GM12878 (cell line): ENCODE measurements around the gene CCDC159. TPM values are rescaled to one million over a fixed set of nuclear protein-coding genes. Genes with fewer than 3 reads are reported as not detected.

Experiments used
- ATAC-seq: fragments of 200-7000 bp; cut with Tn5 transposase; 3 replicates; pipeline ENCODE4 v1.9.1; 2020; ENCODE audit warnings: mild to moderate bottlenecking, moderate library complexity
- BruUV-seq: library from RNA; stranded (reverse); fragments of 400-500 nt; replicated peaks from 2 replicates; lab custom pipeline; 2021; lab: Mats Ljungman, UMichigan
- CTCF ChIA-PET: fragments of 300-600 bp; sonication (Branson Sonifier 250); formaldehyde crosslinking; extraction: SDS; loops from one replicate; lab custom pipeline; 2021; ENCODE audit warnings: inconsistent platforms; lab: Yijun Ruan, JAX
- POLR2A ChIA-PET: fragments of 350-600 bp; formaldehyde crosslinking; extraction: SDS; loops from one replicate; lab custom pipeline; 2021; ENCODE audit warnings: inconsistent platforms; lab: Charles Lee
- RAD21 ChIA-PET: fragments of 300-600 bp; sonication (Branson Sonifier 250); formaldehyde crosslinking; loops from one replicate; lab custom pipeline; 2023; ENCODE audit warnings: antibody characterized with exemption; ENCODE audit not compliant: unreplicated experiment; lab: Charles Lee
- SMC1A ChIA-PET: fragments of 300-600 bp; sonication (Branson Sonifier 250); formaldehyde crosslinking; loops from one replicate; lab custom pipeline; 2023; ENCODE audit not compliant: unreplicated experiment, uncharacterized antibody; lab: Charles Lee
- DNase-seq: peaks from one replicate; pipeline ENCODE4 v3.0.0-alpha.2; 2011; ENCODE audit warnings: low read depth, low spot score
- FAIRE-seq: peaks from 3 replicates; lab custom pipeline; 2011; peaks lifted over from hg19 to GRCh38; lab: Jason Lieb, UNC
- H2AFZ ChIP-seq: 2 replicates; pipeline ENCODE4 v1.6.0; 2011; ENCODE audit warnings: low read depth, low read length, control low read depth; ENCODE audit not compliant: control insufficient read depth
- H3K27ac ChIP-seq: 2 replicates; pipeline ENCODE4 v1.5.1; 2011; ENCODE audit warnings: control low read depth; ENCODE audit not compliant: control insufficient read depth, insufficient read depth
- H3K27me3 ChIP-seq, 2 experiments: replicated peaks in 1 of 2; 2 replicates each; pipeline versions ENCODE4 v1.6.0 to v1.6.1; 2011; ENCODE audit warnings: low read length in 1 of 2; ENCODE audit not compliant: control insufficient read depth in 2 of 2, insufficient read depth in 2 of 2
- H3K36me3 ChIP-seq, 2 experiments: 2 replicates each; pipeline ENCODE4 v1.5.1; 2011; ENCODE audit warnings: low read length in 1 of 2; ENCODE audit not compliant: control insufficient read depth in 2 of 2, insufficient read depth in 2 of 2
- H3K4me1 ChIP-seq: 2 replicates; pipeline ENCODE4 v1.6.1; 2011; ENCODE audit warnings: mild to moderate bottlenecking, low read length, moderate library complexity, mixed read lengths; ENCODE audit not compliant: control insufficient read depth, insufficient read depth
- H3K4me2 ChIP-seq: 2 replicates; pipeline ENCODE4 v1.6.0; 2011; ENCODE audit warnings: control low read depth; ENCODE audit not compliant: control insufficient read depth, insufficient read depth
- H3K4me3 ChIP-seq: fragments of 200-600 bp; sonication (generic); 2 replicates; pipeline ENCODE4 v1.5.1; 2016
- H3K79me2 ChIP-seq: 2 replicates; pipeline ENCODE4 v1.6.0; 2011; ENCODE audit warnings: low read length; ENCODE audit not compliant: control insufficient read depth, insufficient read depth
- H3K9ac ChIP-seq: 2 replicates; pipeline ENCODE4 v1.8.0; 2011; ENCODE audit warnings: low read length, control low read depth, mixed read lengths; ENCODE audit not compliant: control insufficient read depth, insufficient read depth
- H3K9me3 ChIP-seq: replicated peaks from 3 replicates; pipeline ENCODE4 v1.5.1; 2011; ENCODE audit warnings: mild to moderate bottlenecking, low read length; ENCODE audit not compliant: control insufficient read depth, insufficient read depth
- H4K20me1 ChIP-seq: 2 replicates; pipeline ENCODE4 v1.6.0; 2011; ENCODE audit not compliant: control insufficient read depth, insufficient read depth
- CEBPB ChIP-seq, 2 experiments: fragments of 150-350 bp in 1 of 2; IDR thresholded peaks; 2 replicates each; pipeline ENCODE4 v1.6.1; 2012 to 2014; ENCODE audit warnings: low read depth in 2 of 2, low read length in 2 of 2, borderline replicate concordance in 1 of 2, inconsistent platforms in 1 of 2
- MYC ChIP-seq: IDR thresholded peaks from 2 replicates; pipeline ENCODE4 v1.6.1; 2011; ENCODE audit warnings: mild to moderate bottlenecking, low read length, moderate library complexity, inconsistent platforms; ENCODE audit not compliant: insufficient read depth, insufficient replicate concordance, insufficient read length, severe bottlenecking
- NR2C1 ChIP-seq: fragments of 450-650 bp; IDR thresholded peaks from 2 replicates; pipeline ENCODE4 v1.6.1; 2017; ENCODE audit warnings: antibody characterized with exemption, mild to moderate bottlenecking, moderate library complexity
- TARDBP ChIP-seq: IDR thresholded peaks from 2 replicates; pipeline ENCODE4 v1.6.1; 2016; ENCODE audit warnings: borderline replicate concordance
- WGBS: methylation state at CpG from one replicate; pipeline ENCODE4 v1.1.6; 2016; ENCODE audit warnings: low lambda C conversion rate; ENCODE audit not compliant: insufficient replicate concordance, insufficient coverage; ENCODE audit errors: missing lambda C conversion rate; 5-methylcytosine and 5-hydroxymethylcytosine counted together
- in situ Hi-C: fragments of 300-500 bp; cut with MboI; formaldehyde crosslinking; loops from 9 replicates; pipeline ENCODE4 v1.14.3; 2018; ENCODE audit warnings: mixed read lengths
- intact Hi-C: fragments of 100-400 bp; cut with micrococcal nuclease; formaldehyde crosslinking; loops from one replicate; pipeline ENCODE4 v1.14.2; 2022; ENCODE audit not compliant: unreplicated experiment
- polyA plus RNA-seq, 11 experiments: library from polyadenylated mRNA; depleted of rRNA in 4 of 11; unstranded in 6 of 11; stranded (reverse) in 5 of 11; fragments of >200 nt; fragmentation: Nextera tagmentation in 4 of 11; fragmentation: Illumina TruSeq in 1 of 11; extraction: Ambion mirVana in 4 of 11; extraction: Trizol in 1 of 11; gene quantifications; 1 replicate in 1 of 11; 2 replicates in 10 of 11; pipeline versions ENCODE4 v1.2.1 to v1.2.3, GENCODE V29; 2011 to 2016; ENCODE audit warnings: inconsistent platforms in 2 of 11, missing spikeins in 2 of 11, low read depth in 1 of 11
- total RNA-seq, 4 experiments: library from RNA; depleted of rRNA in 3 of 4; stranded (reverse); fragments of >200 nt in 3 of 4; fragmentation: Illumina TruSeq in 1 of 4; extraction: Trizol in 1 of 4; gene quantifications; 2 replicates each; pipeline versions ENCODE4 v1.2.1 to v1.2.3, GENCODE V29; 2013 to 2021
- TF ChIP-seq, protein P1 (sequence below): fragments of 150-350 bp; IDR thresholded peaks from 2 replicates; pipeline ENCODE4 v1.6.1; 2014; ENCODE audit warnings: mild to moderate bottlenecking, low read depth, low read length

CCDC159 gene
- total and polyA plus RNA-seq, 10 of the 15 experiments (the other 5 are each of a cell fraction or from before 2014, with no cell fraction given) = 0.61 to 14.7 (median 10.1) TPM

DNA sequence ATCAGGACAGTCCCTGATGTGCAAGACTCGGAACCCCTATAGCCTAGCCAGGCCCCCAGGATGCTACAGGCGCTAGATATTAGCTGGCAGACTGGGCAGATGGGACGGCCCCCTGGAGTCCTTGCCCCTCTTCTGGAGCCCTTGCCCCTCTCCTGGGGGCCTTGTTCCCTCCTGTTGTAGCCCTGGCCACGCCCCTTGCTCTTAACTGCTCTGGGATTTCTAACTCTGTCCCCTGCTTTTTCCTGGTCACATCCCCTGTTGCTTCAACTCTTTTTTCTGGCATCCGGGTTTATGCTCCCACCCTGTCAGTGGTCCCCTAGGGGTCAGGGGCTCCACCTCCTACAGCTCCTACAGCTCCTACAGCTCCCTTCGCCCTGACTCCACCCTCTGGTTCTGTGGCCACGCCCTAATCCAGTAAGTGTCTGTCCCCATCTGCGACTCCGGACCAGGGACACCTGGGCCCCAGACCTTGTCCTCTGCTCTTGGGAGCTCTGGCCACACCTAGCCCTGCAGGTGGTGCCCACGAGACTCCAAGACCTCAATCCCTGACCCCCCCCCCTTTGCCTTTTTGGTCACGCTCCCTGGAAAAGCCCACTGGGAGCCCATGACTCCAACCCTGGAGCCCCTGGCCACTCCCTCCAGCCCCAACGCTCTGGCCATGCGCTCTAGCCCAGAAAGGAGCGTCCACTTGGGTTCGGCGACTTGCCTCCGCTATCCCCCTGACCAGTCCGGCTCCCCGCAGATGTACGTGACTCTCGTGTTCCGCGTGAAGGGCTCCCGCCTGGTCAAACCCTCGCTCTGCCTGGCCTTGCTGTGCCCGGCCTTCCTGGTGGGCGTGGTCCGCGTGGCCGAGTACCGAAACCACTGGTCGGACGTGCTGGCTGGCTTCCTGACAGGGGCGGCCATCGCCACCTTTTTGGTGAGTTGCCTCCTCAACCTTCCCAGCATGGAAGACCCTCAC, 15.7 kb downstream of the CCDC159 start (continued):
- TF ChIP-seq, protein P1, sequence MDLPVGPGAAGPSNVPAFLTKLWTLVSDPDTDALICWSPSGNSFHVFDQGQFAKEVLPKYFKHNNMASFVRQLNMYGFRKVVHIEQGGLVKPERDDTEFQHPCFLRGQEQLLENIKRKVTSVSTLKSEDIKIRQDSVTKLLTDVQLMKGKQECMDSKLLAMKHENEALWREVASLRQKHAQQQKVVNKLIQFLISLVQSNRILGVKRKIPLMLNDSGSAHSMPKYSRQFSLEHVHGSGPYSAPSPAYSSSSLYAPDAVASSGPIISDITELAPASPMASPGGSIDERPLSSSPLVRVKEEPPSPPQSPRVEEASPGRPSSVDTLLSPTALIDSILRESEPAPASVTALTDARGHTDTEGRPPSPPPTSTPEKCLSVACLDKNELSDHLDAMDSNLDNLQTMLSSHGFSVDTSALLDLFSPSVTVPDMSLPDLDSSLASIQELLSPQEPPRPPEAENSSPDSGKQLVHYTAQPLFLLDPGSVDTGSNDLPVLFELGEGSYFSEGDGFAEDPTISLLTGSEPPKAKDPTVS = no peak

DNA sequence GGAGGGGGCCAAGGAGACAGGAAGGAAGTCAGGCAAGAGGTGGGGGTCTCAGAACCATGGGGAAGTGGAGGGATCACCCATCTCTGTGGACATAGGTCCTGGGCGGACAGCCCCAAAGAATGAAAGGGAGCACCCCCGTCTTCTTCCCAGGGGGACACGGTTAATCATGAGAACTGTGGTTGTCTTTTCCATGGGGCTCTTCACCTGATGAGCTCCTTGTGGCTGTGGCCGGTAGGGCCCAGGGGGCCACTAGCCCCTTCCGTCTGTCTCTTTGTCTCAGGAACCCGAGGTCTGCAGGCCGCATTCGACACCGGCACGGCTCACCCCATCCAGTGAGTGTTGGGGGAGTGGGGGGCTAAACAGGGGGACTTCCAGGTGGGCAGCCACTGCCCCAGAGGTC, 17.6 kb downstream of the CCDC159 start:
- Histone ChIP-seq H3K27ac (no peak overlapping the region), H4K20me1 (no peaks in the 10 kb centered on the region), H3K4me3 (no peak overlapping the region)
- intact Hi-C loops = no loop called here
- POLR2A ChIA-PET = no interaction called here
- DNase-seq = no peak
- TF ChIP-seq MYC (no peak), CEBPB (IDR thresholded peaks at IDR 0.05; ENCODE audit: borderline replicate concordance in 1 of 2, low read depth in 2 of 2, low read length in 2 of 2) (no peak), NR2C1 (no peak), TARDBP (no peak)
- TF ChIP-seq, all 136 proteins: peak for 0
- FAIRE-seq = no peak
- Histone ChIP-seq H3K4me2 (no peak overlapping the region), H3K9ac (no peak overlapping the region), H3K9me3 (no peaks in the 10 kb centered on the region), H3K4me1 (no peaks in the 10 kb centered on the region), H3K79me2 (no peaks in the 10 kb centered on the region), H3K27me3 (no peaks in the 10 kb centered on the region), H2AFZ (no peak overlapping the region), H3K36me3 (no peaks in the 10 kb centered on the region)
- ChIA-PET RAD21 (interaction anchor here (1.4 kb wide), 1 partner anchor 10 kb away, joined by 5 read pairs; the partner anchor contains the start of gene SWSAP1), SMC1A (no interaction called here), CTCF (interaction anchor here (1.3 kb wide), 1 partner anchor 14 kb away, joined by 3 read pairs; no protein-coding TSS in a partner anchor)
- ATAC-seq = no peak
- BruUV-seq = no TSS peak
- in situ Hi-C loops = no loop called here
- 97% methylated on average over 10 of the region's 10 CpGs for WGBS
